Skeletal muscle satellite cell (primary cell): ENCODE data around the gene CASZ1.

Experiments used
- H3K27me3 ChIP-seq: 2 replicates; pipeline ENCODE4 v1.7.0; 2013; ENCODE audit warnings: low read length; ENCODE audit not compliant: control insufficient read depth, insufficient read depth
- H3K36me3 ChIP-seq: 2 replicates; pipeline ENCODE4 v1.7.0; 2013; ENCODE audit warnings: mild to moderate bottlenecking, control low read depth, low read length; ENCODE audit not compliant: insufficient read depth
- H3K4me1 ChIP-seq: 2 replicates; pipeline ENCODE4 v1.7.0; 2013; ENCODE audit warnings: low read length; ENCODE audit not compliant: control insufficient read depth, insufficient read depth
- H3K4me2 ChIP-seq: 2 replicates; pipeline ENCODE4 v1.7.0; 2013; ENCODE audit warnings: mild to moderate bottlenecking, low read length
- H3K4me3 ChIP-seq: 2 replicates; pipeline ENCODE4 v1.7.0; 2013; ENCODE audit warnings: low read length
- H3K9ac ChIP-seq: 2 replicates; pipeline ENCODE4 v1.7.0; 2013; ENCODE audit warnings: mild to moderate bottlenecking, low read depth, low read length, moderate library complexity
- H3K9me3 ChIP-seq: replicated peaks from 2 replicates; pipeline ENCODE4 v1.7.0; 2013; ENCODE audit warnings: mild to moderate bottlenecking, control low read depth, low read length

The CASZ1 gene

GRCh38 chr1:10716840-10717239, 79.6 kb downstream of the CASZ1 start:
- Histone ChIP-seq H3K4me1 (no peaks in the 10 kb centered on the region), H3K9ac (no peak overlapping the region), H3K36me3 (no peaks in the 10 kb centered on the region), H3K4me3 (no peak overlapping the region), H3K27me3 (peaks cover 45% of the 10 kb centered on the region), H3K4me2 (no peak overlapping the region), H3K9me3 (no peaks in the 10 kb centered on the region)

GRCh38 chr1:10714337-10715114, 81.9 kb downstream of the CASZ1 start:
- Histone ChIP-seq H3K36me3 (no peaks in the 10 kb centered on the region), H3K9me3 (no peaks in the 10 kb centered on the region), H3K27me3 (peaks cover 53% of the 10 kb centered on the region), H3K4me1 (no peaks in the 10 kb centered on the region), H3K4me3 (no peak overlapping the region), H3K4me2 (no peak overlapping the region), H3K9ac (no peak overlapping the region)

- Histone ChIP-seq H3K36me3 (no peaks in the 10 kb centered on the region), H3K9ac (no peak overlapping the region), H3K4me1 (no peaks in the 10 kb centered on the region), H3K4me3 (no peak overlapping the region), H3K9me3 (no peaks in the 10 kb centered on the region), H3K4me2 (no peak overlapping the region), H3K27me3 (peaks cover 56% of the 10 kb centered on the region)
Measured at GRCh38 chr1:10713614-10714013, 82.8 kb downstream of the CASZ1 start.

GRCh38 chr1:10712568-10713362, 83.7 kb downstream of the CASZ1 start:
- H3K9ac ChIP-seq: no peak overlapping the region
- H3K36me3 ChIP-seq: no peaks in the 10 kb centered on the region
- H3K4me1 ChIP-seq: no peaks in the 10 kb centered on the region
- H3K27me3 ChIP-seq: peaks cover 56% of the 10 kb centered on the region
- no peaks in the 10 kb centered on the region for H3K9me3 ChIP-seq
- H3K4me2 ChIP-seq: no peak overlapping the region
- no peak overlapping the region for H3K4me3 ChIP-seq

GRCh38 chr1:10710489-10710888, 86.0 kb downstream of the CASZ1 start:
- no peak overlapping the region for H3K9ac ChIP-seq
- H3K4me3 ChIP-seq: no peak overlapping the region
- no peaks in the 10 kb centered on the region for H3K9me3 ChIP-seq
- H3K4me1 ChIP-seq: no peaks in the 10 kb centered on the region
- H3K4me2 ChIP-seq: no peak overlapping the region
- H3K27me3 ChIP-seq: peaks cover 43% of the 10 kb centered on the region
- no peaks in the 10 kb centered on the region for H3K36me3 ChIP-seq

- no peak overlapping the region for H3K4me3 ChIP-seq
- H3K4me1 ChIP-seq: no peaks in the 10 kb centered on the region
- H3K9me3 ChIP-seq: no peaks in the 10 kb centered on the region
- H3K36me3 ChIP-seq: no peaks in the 10 kb centered on the region
- H3K4me2 ChIP-seq: no peak overlapping the region
- H3K9ac ChIP-seq: no peak overlapping the region
- H3K27me3 ChIP-seq: peaks cover 48% of the 10 kb centered on the region
Measured at GRCh38 chr1:10709646-10710045, 86.8 kb downstream of the CASZ1 start.

GRCh38 chr1:10709165-10709564, 87.3 kb downstream of the CASZ1 start:
- Histone ChIP-seq H3K4me1 (no peaks in the 10 kb centered on the region), H3K36me3 (no peaks in the 10 kb centered on the region), H3K4me3 (no peak overlapping the region), H3K4me2 (no peak overlapping the region), H3K9ac (no peak overlapping the region), H3K27me3 (peaks cover 46% of the 10 kb centered on the region), H3K9me3 (no peaks in the 10 kb centered on the region)

GRCh38 chr1:10708757-10709156, 87.7 kb downstream of the CASZ1 start:
- H3K4me2 ChIP-seq: no peak overlapping the region
- no peak overlapping the region for H3K4me3 ChIP-seq
- peaks cover 44% of the 10 kb centered on the region for H3K27me3 ChIP-seq
- H3K4me1 ChIP-seq: no peaks in the 10 kb centered on the region
- H3K9ac ChIP-seq: no peak overlapping the region
- H3K36me3 ChIP-seq: no peaks in the 10 kb centered on the region
- no peaks in the 10 kb centered on the region for H3K9me3 ChIP-seq

GRCh38 chr1:10707208-10707607, 89.2 kb downstream of the CASZ1 start:
- Histone ChIP-seq H3K27me3 (peaks cover 46% of the 10 kb centered on the region), H3K4me1 (no peaks in the 10 kb centered on the region), H3K4me3 (no peak overlapping the region), H3K9me3 (no peaks in the 10 kb centered on the region), H3K4me2 (no peak overlapping the region), H3K9ac (no peak overlapping the region), H3K36me3 (no peaks in the 10 kb centered on the region)

- no peaks in the 10 kb centered on the region for H3K4me1 ChIP-seq
- no peak overlapping the region for H3K4me3 ChIP-seq
- H3K4me2 ChIP-seq: no peak overlapping the region
- no peaks in the 10 kb centered on the region for H3K9me3 ChIP-seq
- H3K36me3 ChIP-seq: no peaks in the 10 kb centered on the region
- peaks cover 49% of the 10 kb centered on the region for H3K27me3 ChIP-seq
- H3K9ac ChIP-seq: no peak overlapping the region
Measured at GRCh38 chr1:10706376-10706913, 90.0 kb downstream of the CASZ1 start.

- Histone ChIP-seq H3K36me3 (no peaks in the 10 kb centered on the region), H3K27me3 (peaks cover 47% of the 10 kb centered on the region), H3K4me2 (no peak overlapping the region), H3K9me3 (no peaks in the 10 kb centered on the region), H3K9ac (no peak overlapping the region), H3K4me1 (no peaks in the 10 kb centered on the region), H3K4me3 (no peak overlapping the region)
Measured at GRCh38 chr1:10705953-10706352, 90.5 kb downstream of the CASZ1 start.
